GM12878 (cell line): ENCODE results near the gene FURIN. TPM values are rescaled to one million over a fixed set of nuclear protein-coding genes. Genes with fewer than 3 reads are reported as not detected.

ENCODE experiments used
- ATF2 ChIP-seq: IDR thresholded peaks from 2 replicates; pipeline ENCODE4 v1.6.1; 2012; ENCODE audit warnings: low read length, inconsistent platforms
- BCL11A ChIP-seq: IDR thresholded peaks from 2 replicates; pipeline ENCODE4 v1.6.1; 2011; ENCODE audit warnings: low read depth, low read length
- BHLHE40 ChIP-seq, 2 experiments: fragments of 450-650 bp in 1 of 2; IDR thresholded peaks; 2 replicates each; pipeline ENCODE4 v1.6.1; 2011 to 2017; ENCODE audit warnings: low read depth in 2 of 2, borderline replicate concordance in 1 of 2, improper control_type of control experiment in 1 of 2, low read length in 1 of 2, mild to moderate bottlenecking in 1 of 2
- BMI1 ChIP-seq: fragments of 450-650 bp; IDR thresholded peaks from 2 replicates; pipeline ENCODE4 v1.6.1; 2016; ENCODE audit warnings: mild to moderate bottlenecking, moderate library complexity, borderline replicate concordance
- CREM ChIP-seq: IDR thresholded peaks from 2 replicates; pipeline ENCODE4 v1.6.1; 2014; ENCODE audit warnings: antibody characterized with exemption, low read depth
- CTCF ChIP-seq, 3 experiments: IDR thresholded peaks in 2 of 3; conservative IDR thresholded peaks in 1 of 3; 2 replicates each; pipeline ENCODE4 v1.5.1; 2011; ENCODE audit warnings: low read depth in 3 of 3, low read length in 3 of 3, mild to moderate bottlenecking in 3 of 3, control low read depth in 2 of 3, moderate library complexity in 2 of 3, inconsistent platforms in 1 of 3, mixed read lengths in 1 of 3; ENCODE audit not compliant: control insufficient read depth in 2 of 3, insufficient read depth in 1 of 3; ENCODE audit errors: extremely low read depth in 1 of 3
- DPF2 ChIP-seq: fragments of 450-650 bp; IDR thresholded peaks from 2 replicates; pipeline ENCODE4 v1.6.1; 2017; ENCODE audit warnings: mild to moderate bottlenecking
- EED ChIP-seq: sonication (generic); IDR thresholded peaks from 2 replicates; pipeline ENCODE4 v1.6.1; 2016; ENCODE audit warnings: antibody characterized with exemption, low read depth
- FOXM1 ChIP-seq: IDR thresholded peaks from 2 replicates; pipeline ENCODE4 v1.6.1; 2012; ENCODE audit warnings: low read depth, mild to moderate bottlenecking, inconsistent platforms, low read length, moderate library complexity
- IKZF1 ChIP-seq: fragments of 450-650 bp; conservative IDR thresholded peaks from 2 replicates; pipeline ENCODE4 v1.6.1; 2017; ENCODE audit warnings: antibody characterized with exemption, mild to moderate bottlenecking
- MEF2B ChIP-seq: fragments of 450-650 bp; IDR thresholded peaks from 2 replicates; pipeline ENCODE4 v1.6.1; 2018; ENCODE audit warnings: mild to moderate bottlenecking, moderate library complexity; ENCODE audit not compliant: partially characterized antibody, poor library complexity, severe bottlenecking
- MLLT1 ChIP-seq: fragments of 450-650 bp; IDR thresholded peaks from 2 replicates; pipeline ENCODE4 v1.6.1; 2016; ENCODE audit warnings: mild to moderate bottlenecking
- MTA3 ChIP-seq: IDR thresholded peaks from 2 replicates; pipeline ENCODE4 v1.6.1; 2012; ENCODE audit warnings: low read length, inconsistent platforms, borderline replicate concordance
- NBN ChIP-seq: fragments of 450-650 bp; IDR thresholded peaks from 2 replicates; pipeline ENCODE4 v1.6.1; 2016
- NFIC ChIP-seq: IDR thresholded peaks from 2 replicates; pipeline ENCODE4 v1.6.1; 2012; ENCODE audit warnings: low read depth, mild to moderate bottlenecking, inconsistent platforms, low read length, moderate library complexity
- PAX5 ChIP-seq: IDR thresholded peaks from 2 replicates; pipeline ENCODE4 v1.6.1; 2011; ENCODE audit warnings: low read depth, low read length, borderline replicate concordance
- POU2F2 ChIP-seq: IDR thresholded peaks from 3 replicates; pipeline ENCODE4 v1.6.1; 2011; ENCODE audit warnings: low read depth, mild to moderate bottlenecking, low read length, borderline replicate concordance
- SKIL ChIP-seq: fragments of 450-650 bp; IDR thresholded peaks from 2 replicates; pipeline ENCODE4 v1.6.1; 2017; ENCODE audit warnings: mild to moderate bottlenecking, low read depth, inconsistent platforms; ENCODE audit not compliant: poor library complexity, severe bottlenecking
- SP1 ChIP-seq: IDR thresholded peaks from one replicate; pipeline ENCODE4 v1.6.1; 2011; ENCODE audit warnings: low read depth, low read length
- SPI1 ChIP-seq: IDR thresholded peaks from 2 replicates; pipeline ENCODE4 v1.6.1; 2011; ENCODE audit warnings: low read depth, mild to moderate bottlenecking, low read length, moderate library complexity, borderline replicate concordance; ENCODE audit not compliant: insufficient read depth
- TCF3 ChIP-seq: IDR thresholded peaks from 2 replicates; pipeline ENCODE4 v1.6.1; 2012; ENCODE audit warnings: low read depth, mild to moderate bottlenecking, low read length, borderline replicate concordance; ENCODE audit not compliant: insufficient read depth
- polyA plus RNA-seq, 11 experiments: library from polyadenylated mRNA; depleted of rRNA in 4 of 11; unstranded in 6 of 11; stranded (reverse) in 5 of 11; fragments of >200 nt; fragmentation: Nextera tagmentation in 4 of 11; fragmentation: Illumina TruSeq in 1 of 11; extraction: Ambion mirVana in 4 of 11; extraction: Trizol in 1 of 11; gene quantifications; 1 replicate in 1 of 11; 2 replicates in 10 of 11; pipeline versions ENCODE4 v1.2.1 to v1.2.3, GENCODE V29; 2011 to 2016; ENCODE audit warnings: inconsistent platforms in 2 of 11, missing spikeins in 2 of 11, low read depth in 1 of 11
- total RNA-seq, 4 experiments: library from RNA; depleted of rRNA in 3 of 4; stranded (reverse); fragments of >200 nt in 3 of 4; fragmentation: Illumina TruSeq in 1 of 4; extraction: Trizol in 1 of 4; gene quantifications; 2 replicates each; pipeline versions ENCODE4 v1.2.1 to v1.2.3, GENCODE V29; 2013 to 2021

FURIN gene
- total and polyA plus RNA-seq, 10 of the 15 experiments (the other 5 are each of a cell fraction or from before 2014, with no cell fraction given), result 0.47 to 39.9 (median 8.0) TPM

- peak; percentile 93 for TF ChIP-seq NFIC
- 0 out of 2 replicates have a peak, but pooled peaks have one; percentile 55 for TF ChIP-seq BMI1
- TF ChIP-seq NBN, result peak; percentile 76
- TF ChIP-seq MTA3, result peak; percentile 88; the same call in 1 of the 2 replicates
- peak; percentile 96 for TF ChIP-seq IKZF1
- TF ChIP-seq CTCF (IDR thresholded peaks at IDR 0.05 in 2 of 3, conservative IDR thresholded peaks at IDR 0.05 in 1 of 3; ENCODE audit: control insufficient read depth in 2 of 3, extremely low read depth in 1 of 3, insufficient read depth in 1 of 3, low read depth in 3 of 3, low read length in 3 of 3), result peak in 1 of 3 experiments; percentile 29; a peak in 1 of 6 replicates
- peak; percentile 96 for TF ChIP-seq BCL11A
- TF ChIP-seq FOXM1, result peak; percentile 94
- TF ChIP-seq MLLT1, result peak; percentile 26; the same call in 1 of the 2 replicates
- TF ChIP-seq SPI1, result peak; percentile 96
- peak; percentile 75 for TF ChIP-seq ATF2
- TF ChIP-seq CREM, result peak; percentile 64
- TF ChIP-seq BHLHE40 (IDR thresholded peaks at IDR 0.05; ENCODE audit: borderline replicate concordance in 1 of 2, low read depth in 2 of 2, low read length in 1 of 2), result peak; percentile 73 to 77; a peak in 3 of 4 replicates
- peak; percentile 65; the same call in 1 of the 2 replicates for TF ChIP-seq TCF3
- peak; percentile 70 for TF ChIP-seq SKIL
- TF ChIP-seq PAX5, result peak; percentile 52; the same call in 1 of the 2 replicates
- TF ChIP-seq SP1, result peak; percentile 59
- TF ChIP-seq POU2F2, result peak; percentile 67; the same call in 1 of the 3 replicates
- TF ChIP-seq EED, result peak; percentile 89
- peak; percentile 85 for TF ChIP-seq DPF2
- peak; percentile 52 for TF ChIP-seq MEF2B
Observed at GRCh38 chr15:90897131-90897655, 28.8 kb downstream of the FURIN start (continued).
